KMS-11 (cell line): ENCODE measurements around the gene CD22.

Experiments
- H2AFZ ChIP-seq: fragments of 200-600 bp; sonication (generic); 2 replicates; pipeline ENCODE4 v1.6.1; 2016; ENCODE audit warnings: antibody characterized with exemption, mixed run types, low read depth
- H3K27ac ChIP-seq: fragments of 200-600 bp; sonication (generic); 2 replicates; pipeline ENCODE4 v1.6.1; 2016; ENCODE audit warnings: mild to moderate bottlenecking, mixed run types
- H3K27me3 ChIP-seq: fragments of 200-600 bp; sonication (generic); 2 replicates; pipeline ENCODE4 v1.6.1; 2017; ENCODE audit warnings: mild to moderate bottlenecking, low read depth, mixed run types, moderate library complexity; ENCODE audit not compliant: insufficient read depth
- H3K36me3 ChIP-seq: fragments of 200-600 bp; sonication (generic); 2 replicates; pipeline ENCODE4 v1.6.1; 2017; ENCODE audit warnings: mild to moderate bottlenecking, mixed run types; ENCODE audit not compliant: insufficient read depth
- H3K4me1 ChIP-seq: fragments of 200-600 bp; sonication (generic); 2 replicates; pipeline ENCODE4 v1.6.1; 2016; ENCODE audit warnings: mild to moderate bottlenecking, low read depth, mixed run types; ENCODE audit not compliant: poor library complexity, severe bottlenecking
- H3K4me2 ChIP-seq: fragments of 200-600 bp; sonication (generic); 2 replicates; pipeline ENCODE4 v1.7.0; 2016; ENCODE audit warnings: mild to moderate bottlenecking, mixed run types
- H3K4me3 ChIP-seq: fragments of 200-600 bp; sonication (generic); IDR thresholded peaks from 2 replicates; pipeline ENCODE4 v1.6.1; 2017; ENCODE audit warnings: low read depth, low read length, mixed read lengths; ENCODE audit not compliant: insufficient read depth
- H3K79me2 ChIP-seq: fragments of 200-600 bp; sonication (generic); 2 replicates; pipeline ENCODE4 v1.6.1; 2016; ENCODE audit warnings: low read depth, mixed run types; ENCODE audit not compliant: insufficient read depth
- H3K9ac ChIP-seq: fragments of 200-600 bp; sonication (generic); 2 replicates; pipeline ENCODE4 v1.6.1; 2016; ENCODE audit warnings: mild to moderate bottlenecking, mixed run types
- H4K20me1 ChIP-seq: fragments of 200-600 bp; sonication (generic); 2 replicates; pipeline ENCODE4 v1.6.1; 2016; ENCODE audit warnings: mild to moderate bottlenecking, mixed run types; ENCODE audit not compliant: insufficient read depth
- CTCF ChIP-seq: fragments of 200-600 bp; sonication (generic); conservative IDR thresholded peaks from 2 replicates; pipeline ENCODE4 v1.6.1; 2017; ENCODE audit warnings: low read depth, mild to moderate bottlenecking, antibody characterized with exemption, low read length, moderate library complexity, mixed read lengths

Gene CD22

GRCh38 chr19:35351411-35352176 is 22.6 kb downstream of the CD22 start:
- no peaks in the 10 kb centered on the region for H3K79me2 ChIP-seq
- H3K4me2 ChIP-seq: no peak overlapping the region
- no peak overlapping the region for H3K9ac ChIP-seq

GRCh38 chr19:35352177-35352447 is 23.1 kb downstream of the CD22 start:
- no peaks in the 10 kb centered on the region for H3K4me1 ChIP-seq
- no peaks in the 10 kb centered on the region for H4K20me1 ChIP-seq
- H3K36me3 ChIP-seq: no peaks in the 10 kb centered on the region
- H2AFZ ChIP-seq: no peak overlapping the region
- H3K79me2 ChIP-seq: no peaks in the 10 kb centered on the region
- TF ChIP-seq CTCF: no peak
- no peak overlapping the region for H3K9ac ChIP-seq
- peaks cover 47% of the 10 kb centered on the region for H3K27me3 ChIP-seq
- H3K4me3 ChIP-seq: no peak overlapping the region
- no peak overlapping the region for H3K4me2 ChIP-seq
- no peak overlapping the region for H3K27ac ChIP-seq

More at GRCh38 chr19:35351411-35352176, 22.6 kb downstream of the CD22 start:
- H4K20me1 ChIP-seq: no peaks in the 10 kb centered on the region
- H3K4me3 ChIP-seq: no peak overlapping the region
- TF ChIP-seq CTCF: no peak
- H2AFZ ChIP-seq: no peak overlapping the region
- no peak overlapping the region for H3K27ac ChIP-seq
- no peaks in the 10 kb centered on the region for H3K4me1 ChIP-seq
- no peaks in the 10 kb centered on the region for H3K36me3 ChIP-seq
- peaks cover 51% of the 10 kb centered on the region for H3K27me3 ChIP-seq

- Histone ChIP-seq H3K9ac (no peak overlapping the region), H3K36me3 (no peaks in the 10 kb centered on the region), H3K27ac (no peak overlapping the region), H3K4me2 (no peak overlapping the region), H2AFZ (no peak overlapping the region; the same call in 1 of the 2 replicates), H3K27me3 (peaks cover 42% of the 10 kb centered on the region), H3K79me2 (no peaks in the 10 kb centered on the region), H3K4me3 (no peak overlapping the region), H3K4me1 (no peaks in the 10 kb centered on the region), H4K20me1 (no peaks in the 10 kb centered on the region)
- peak; percentile 69 for TF ChIP-seq CTCF
Measured at GRCh38 chr19:35352448-35353304, 23.7 kb downstream of the CD22 start.

GRCh38 chr19:35353635-35354034 is 24.6 kb downstream of the CD22 start:
- Histone ChIP-seq H3K4me2 (no peak overlapping the region), H3K9ac (no peak overlapping the region), H4K20me1 (no peaks in the 10 kb centered on the region), H3K36me3 (no peaks in the 10 kb centered on the region), H2AFZ (no peak overlapping the region), H3K27me3 (peaks cover 36% of the 10 kb centered on the region), H3K4me3 (no peak overlapping the region), H3K27ac (no peak overlapping the region), H3K79me2 (no peaks in the 10 kb centered on the region), H3K4me1 (no peaks in the 10 kb centered on the region)
- no peak for TF ChIP-seq CTCF
